OCI-LY7 (cell line): ENCODE results near the gene SLC37A1. TPM values are rescaled to one million over a fixed set of nuclear protein-coding genes. Genes with fewer than 3 reads are reported as not detected.

ENCODE experiments used
- BruUV-seq: library from RNA; stranded (reverse); fragments of 400-500 nt; replicated peaks from 2 replicates; lab custom pipeline; 2021; lab: Mats Ljungman, UMichigan
- CTCF ChIA-PET: fragments of 300-600 bp; sonication (Branson Sonifier 250); formaldehyde crosslinking; loops from one replicate; lab custom pipeline; 2022; ENCODE audit warnings: antibody characterized with exemption; ENCODE audit not compliant: unreplicated experiment; lab: Charles Lee
- POLR2A ChIA-PET: fragments of 300-600 bp; sonication (Branson Sonifier 250); formaldehyde crosslinking; loops from one replicate; lab custom pipeline; 2022; ENCODE audit warnings: antibody characterized with exemption; lab: Charles Lee
- DNase-seq: peaks from one replicate; pipeline ENCODE4 v3.0.0-alpha.2; 2015; ENCODE audit warnings: low spot score
- H2AFZ ChIP-seq: fragments of 200-600 bp; sonication (generic), shearing (Covaris generic); 2 replicates; pipeline ENCODE4 v1.6.1; 2014; ENCODE audit warnings: mild to moderate bottlenecking, antibody characterized with exemption, low read length, moderate library complexity
- H3K27ac ChIP-seq: fragments of 200-600 bp; sonication (generic); 2 replicates; pipeline ENCODE4 v1.5.1; 2014; ENCODE audit warnings: mixed run types, low read depth, mild to moderate bottlenecking, moderate library complexity, low read length, inconsistent platforms; ENCODE audit not compliant: poor library complexity, severe bottlenecking
- H3K36me3 ChIP-seq: fragments of 200-600 bp; sonication (generic); 2 replicates; pipeline ENCODE4 v1.6.1; 2014; ENCODE audit warnings: mild to moderate bottlenecking, antibody characterized with exemption, low read length, moderate library complexity, mixed read lengths; ENCODE audit not compliant: insufficient read depth
- H3K4me1 ChIP-seq: fragments of 200-600 bp; sonication (generic); 2 replicates; pipeline ENCODE4 v1.5.1; 2014; ENCODE audit warnings: mild to moderate bottlenecking, low read length; ENCODE audit not compliant: insufficient read depth, poor library complexity, severe bottlenecking
- H3K4me2 ChIP-seq: fragments of 200-600 bp; sonication (generic); 2 replicates; pipeline ENCODE4 v1.6.1; 2014; ENCODE audit warnings: mild to moderate bottlenecking, low read length
- H3K4me3 ChIP-seq: fragments of 200-600 bp; sonication (generic); 2 replicates; pipeline ENCODE4 v1.5.1; 2014; ENCODE audit warnings: mild to moderate bottlenecking, low read depth, low read length; ENCODE audit not compliant: poor library complexity, severe bottlenecking
- H3K79me2 ChIP-seq: fragments of 200-600 bp; sonication (generic); 2 replicates; pipeline ENCODE4 v1.6.1; 2016; ENCODE audit warnings: low read depth, mild to moderate bottlenecking, low read length, moderate library complexity, mixed read lengths; ENCODE audit not compliant: insufficient read depth
- H3K9me2 ChIP-seq: fragments of 200-600 bp; sonication (generic); 2 replicates; pipeline ENCODE4 v1.6.1; 2016; ENCODE audit warnings: mild to moderate bottlenecking, low read length, mixed read lengths; ENCODE audit not compliant: insufficient read depth
- H3K9me3 ChIP-seq: fragments of 200-600 bp; sonication (generic); 2 replicates; pipeline ENCODE4 v1.6.1; 2014; ENCODE audit warnings: mild to moderate bottlenecking, mixed run types, low read length, mixed read lengths
- H4K20me1 ChIP-seq: fragments of 200-600 bp; sonication (generic); 2 replicates; pipeline ENCODE4 v1.6.1; 2014; ENCODE audit warnings: mild to moderate bottlenecking, antibody characterized with exemption, low read length, moderate library complexity, mixed read lengths; ENCODE audit not compliant: insufficient read depth
- CTCF ChIP-seq: fragments of 200-600 bp; sonication (generic); conservative IDR thresholded peaks from 2 replicates; pipeline ENCODE4 v1.5.1; 2014; ENCODE audit warnings: mild to moderate bottlenecking, antibody characterized with exemption, low read length, moderate library complexity, mixed read lengths
- EZH2phosphoT487 ChIP-seq: fragments of 200-600 bp; sonication (generic); IDR thresholded peaks from 2 replicates; pipeline ENCODE4 v1.6.1; 2018; ENCODE audit warnings: low read depth, borderline replicate concordance, mild to moderate bottlenecking, mixed run types, antibody characterized with exemption, low read length, moderate library complexity, mixed read lengths
- intact Hi-C: fragments of 100-400 bp; cut with micrococcal nuclease; formaldehyde crosslinking; loops from one replicate; pipeline ENCODE4 v1.10.0; 2022; ENCODE audit not compliant: unreplicated experiment
- total RNA-seq, 2 experiments: library from RNA; depleted of rRNA in 1 of 2; stranded (reverse); fragments of >200 nt in 1 of 2; shearing (Covaris generic) in 1 of 2; gene quantifications; 2 replicates each; pipeline ENCODE4 v1.2.3, GENCODE V29; 2014 to 2022

The SLC37A1 gene
- total RNA-seq, 2 experiments from 2014 or later: 22.5 to 27.6 TPM

- POLR2A ChIA-PET: no interaction called here
- intact Hi-C loops: no loop called here
- CTCF ChIA-PET: no interaction called here
These were observed 27.1 kb upstream of the SLC37A1 start for GRCh38 chr21:42486531-42486930.

GRCh38 chr21:42489006-42489563 is 24.6 kb upstream of the SLC37A1 start:
- Histone ChIP-seq H3K4me3 (no peak overlapping the region), H3K27ac (no peak overlapping the region), H3K9me2 (no peaks in the 10 kb centered on the region), H4K20me1 (no peaks in the 10 kb centered on the region), H3K9me3 (no peaks in the 10 kb centered on the region), H2AFZ (no peak overlapping the region), H3K79me2 (no peaks in the 10 kb centered on the region), H3K36me3 (no peaks in the 10 kb centered on the region; the same call in 1 of the 2 replicates), H3K4me2 (no peak overlapping the region), H3K4me1 (peaks cover 21% of the 10 kb centered on the region)
- no peak for DNase-seq
- intact Hi-C loops: no loop called here
- BruUV-seq: no TSS peak
- TF ChIP-seq CTCF: no peak
- TF ChIP-seq EZH2phosphoT487: no peak
- CTCF ChIA-PET: interaction anchor here (0.5 kb wide), 1 partner anchor 700 kb away, joined by 7 read pairs; no protein-coding TSS in a partner anchor
- POLR2A ChIA-PET: no interaction called here

More at GRCh38 chr21:42486531-42486930, 27.1 kb upstream of the SLC37A1 start:
- H3K79me2 ChIP-seq: no peaks in the 10 kb centered on the region
- H3K9me3 ChIP-seq: no peaks in the 10 kb centered on the region
- no peak overlapping the region for H3K27ac ChIP-seq
- H3K4me3 ChIP-seq: no peak overlapping the region
- H4K20me1 ChIP-seq: no peaks in the 10 kb centered on the region
- no peak overlapping the region for H3K4me2 ChIP-seq
- no peaks in the 10 kb centered on the region for H3K9me2 ChIP-seq
- TF ChIP-seq EZH2phosphoT487 (no peak), CTCF (no peak)
- peaks cover 11% of the 10 kb centered on the region for H3K4me1 ChIP-seq
- BruUV-seq: no TSS peak
- no peak overlapping the region for H2AFZ ChIP-seq
- H3K36me3 ChIP-seq: no peaks in the 10 kb centered on the region; the same call in 1 of the 2 replicates
- DNase-seq: no peak

GRCh38 chr21:42489991-42490390 is 23.7 kb upstream of the SLC37A1 start:
- no peaks in the 10 kb centered on the region for H3K9me2 ChIP-seq
- no peak overlapping the region for H3K4me3 ChIP-seq
- BruUV-seq: no TSS peak
- H3K4me2 ChIP-seq: no peak overlapping the region
- H4K20me1 ChIP-seq: no peaks in the 10 kb centered on the region
- H3K27ac ChIP-seq: no peak overlapping the region
- POLR2A ChIA-PET: no interaction called here
- no peak for DNase-seq
- H3K9me3 ChIP-seq: no peaks in the 10 kb centered on the region
- intact Hi-C loops: no loop called here
- H3K79me2 ChIP-seq: no peaks in the 10 kb centered on the region
- CTCF ChIA-PET: interaction anchor here (0.5 kb wide), 1 partner anchor 699 kb away, joined by 7 read pairs; no protein-coding TSS in a partner anchor
- H2AFZ ChIP-seq: no peak overlapping the region
- H3K36me3 ChIP-seq: no peaks in the 10 kb centered on the region; the same call in 1 of the 2 replicates
- TF ChIP-seq CTCF (no peak), EZH2phosphoT487 (no peak)
- H3K4me1 ChIP-seq: peaks cover 21% of the 10 kb centered on the region
